Measurements from ENCODE around the gene ANXA11.
"Not testable (repeated sequence)": the region's sequence is repeated elsewhere in the genome, so short reads cannot be mapped to it uniquely, and the experiment has no call there.

The ANXA11 gene

DNA sequence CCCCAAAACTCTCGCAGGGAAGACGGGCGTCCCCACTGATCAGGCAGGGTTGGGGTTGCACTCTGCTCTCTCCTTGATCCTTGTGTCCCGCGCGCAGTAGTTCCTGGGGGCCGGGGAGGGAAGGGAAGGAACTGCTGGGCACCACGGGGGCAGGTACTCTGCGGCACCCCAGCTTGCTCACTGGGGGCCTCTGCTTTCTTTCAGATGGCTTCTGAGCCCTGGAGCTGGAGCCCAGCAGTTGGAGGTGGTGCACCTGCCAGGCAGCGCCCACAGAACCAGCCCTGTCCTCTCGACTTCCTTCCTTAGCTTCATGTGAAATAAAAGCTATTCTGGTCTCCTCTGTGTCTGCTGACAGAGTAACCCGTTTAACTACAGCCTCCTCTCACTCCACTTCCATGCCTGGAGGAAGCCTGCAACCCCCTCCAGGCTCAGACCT, 60.6 kb downstream of the ANXA11 start:
- DNase-seq: no peak

DNA sequence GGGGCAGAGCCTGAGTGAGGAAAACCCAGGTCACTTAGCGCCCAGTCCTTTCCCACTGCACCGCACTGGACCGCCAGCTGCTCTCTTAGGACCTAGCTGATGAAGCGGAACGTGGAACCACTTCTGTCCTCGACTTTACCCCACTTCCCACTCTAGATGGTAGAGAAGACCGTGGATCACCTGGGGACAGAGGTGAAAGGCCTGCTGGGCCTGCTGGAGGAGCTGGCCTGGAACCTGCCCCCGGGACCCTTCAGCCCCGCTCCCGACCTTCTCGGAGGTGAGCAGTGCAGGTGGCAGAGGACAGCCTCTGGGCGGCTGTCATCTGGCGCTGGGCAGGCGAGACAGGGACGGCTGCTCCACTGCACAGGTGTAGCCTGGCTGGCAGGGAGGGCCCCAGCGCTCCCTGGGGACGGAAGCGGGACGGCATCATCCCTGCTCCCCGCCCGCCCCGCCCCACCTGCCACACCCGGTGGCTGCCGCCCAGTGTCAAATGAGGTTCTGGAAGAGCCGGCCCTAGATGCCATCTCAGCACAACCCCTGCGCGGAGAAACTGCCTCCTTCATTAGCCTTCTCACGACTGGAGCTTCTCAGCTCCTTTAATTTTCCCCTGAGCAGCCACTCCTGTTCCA, 61.2 kb downstream of the ANXA11 start:
- DNase-seq: no peak

GRCh38 chr10:80141696-80142460, 63.5 kb downstream of the ANXA11 start:
- no peak for DNase-seq

- DNase-seq: no peak
These were observed 65.1 kb downstream of the ANXA11 start for GRCh38 chr10:80140251-80140650.

DNA sequence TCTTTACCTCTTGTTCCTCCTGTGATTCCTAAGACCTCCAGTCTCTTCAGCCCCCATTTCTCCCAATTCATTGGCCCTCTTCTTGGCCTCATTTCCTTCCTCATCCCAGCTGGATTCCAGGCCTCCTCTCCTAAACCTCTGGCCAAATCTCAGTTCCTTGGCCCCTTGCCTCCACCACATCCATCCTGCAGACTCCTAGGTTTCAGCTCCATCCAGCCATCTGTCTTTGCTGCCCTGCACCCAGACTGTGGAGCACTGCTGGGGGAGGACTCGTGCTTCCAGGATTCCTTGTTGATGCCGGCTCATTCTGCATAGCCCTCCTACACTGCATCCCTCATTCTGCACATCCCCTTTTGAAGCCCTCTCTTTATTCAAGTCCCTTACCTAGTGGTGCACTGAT, 66.1 kb downstream of the ANXA11 start:
- no peak for DNase-seq

GRCh38 chr10:80137920-80138319, 67.4 kb downstream of the ANXA11 start:
- DNase-seq: no peak

- no peak for DNase-seq
These were observed 68.1 kb downstream of the ANXA11 start for GRCh38 chr10:80137031-80137862.

GRCh38 chr10:80136134-80136571, 69.2 kb downstream of the ANXA11 start:
- no peak for DNase-seq

GRCh38 chr10:80133687-80134086, 71.7 kb downstream of the ANXA11 start:
- DNase-seq: not testable (repeated sequence)

GRCh38 chr10:80133206-80133605, 72.1 kb downstream of the ANXA11 start:
- DNase-seq: no peak

GRCh38 chr10:80132299-80133139, 72.8 kb downstream of the ANXA11 start, which contains the start of gene PLAC9:
Gene PLAC9, plus strand, starts transcription at chr10:80132730. Its CDS starts 33 bp downstream, at chr10:80132763.
- DNase-seq: no peak

- no peak for DNase-seq
These were observed 73.8 kb downstream of the ANXA11 start for GRCh38 chr10:80131499-80131901.

GRCh38 chr10:80126876-80127275, 78.5 kb downstream of the ANXA11 start:
- no peak for DNase-seq

- no peak for DNase-seq
These were observed 82.6 kb downstream of the ANXA11 start for GRCh38 chr10:80122746-80123145.

DNA sequence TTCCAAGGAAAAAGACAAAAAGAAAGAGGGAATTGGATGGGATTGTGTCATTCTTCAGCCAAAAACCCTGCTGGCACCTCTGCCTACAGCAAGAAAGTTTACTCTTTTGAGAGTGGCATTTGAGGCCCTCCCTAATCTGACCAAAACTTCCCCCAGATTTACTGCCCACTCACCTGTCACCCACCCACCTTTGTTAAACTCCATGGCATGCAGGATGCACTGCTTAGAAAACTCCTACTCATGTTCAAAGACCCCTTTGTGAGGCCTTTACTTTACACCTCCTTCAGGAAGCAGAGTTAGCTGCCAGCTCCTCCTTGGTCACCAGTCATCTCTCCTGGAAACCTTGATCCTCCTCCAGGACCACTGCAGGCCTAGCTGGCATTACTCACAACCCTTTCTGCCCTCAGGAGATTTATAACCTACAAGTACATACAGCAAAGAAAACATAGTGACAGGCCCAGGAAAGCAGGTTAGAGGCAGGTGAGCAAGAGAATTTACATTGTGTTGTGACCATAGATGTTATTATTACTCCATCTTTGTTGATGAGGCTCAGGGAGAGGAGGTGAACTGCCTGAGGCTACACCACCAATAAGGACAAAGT, 83.1 kb downstream of the ANXA11 start:
- no peak for DNase-seq

DNA sequence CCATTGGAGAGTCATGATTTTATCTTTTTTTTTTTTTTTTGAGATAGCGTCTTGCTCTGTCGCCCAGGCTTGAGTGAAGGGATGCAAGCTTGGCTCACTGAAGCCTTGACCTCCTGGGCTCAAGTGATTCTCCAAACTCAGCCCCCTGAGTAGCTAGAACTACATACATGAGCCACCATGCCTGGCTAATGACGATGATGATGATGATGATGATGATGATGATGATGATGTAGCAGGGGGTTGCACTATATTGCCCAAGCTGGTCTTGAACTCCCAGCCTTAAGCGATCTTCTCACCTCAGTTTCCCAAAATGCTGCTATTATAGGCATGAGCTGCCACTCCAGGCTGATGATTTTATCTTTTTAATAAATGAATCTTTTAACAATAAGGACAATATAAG, 86.7 kb downstream of the ANXA11 start:
- no peak for DNase-seq

DNA sequence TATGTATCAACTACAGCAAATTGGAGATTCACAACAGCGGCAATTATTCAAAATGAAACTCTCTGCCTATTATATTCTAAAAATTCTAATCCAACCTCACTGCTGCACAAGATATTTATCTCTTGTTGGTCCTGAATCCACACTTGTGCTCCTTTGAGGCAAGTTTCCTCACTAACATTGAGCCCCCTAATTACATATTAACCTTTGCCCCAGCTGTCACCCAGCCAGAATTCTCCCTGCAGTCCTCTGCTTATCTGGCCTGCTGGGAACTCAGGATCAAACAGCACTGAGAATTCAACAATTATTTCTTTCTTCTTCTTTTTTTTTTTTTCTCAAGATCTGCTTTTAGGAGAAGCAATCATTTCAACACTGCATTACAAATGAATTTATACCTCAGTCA, 94.4 kb downstream of the ANXA11 start:
- DNase-seq: no peak

GRCh38 chr10:80108576-80109239, 96.6 kb downstream of the ANXA11 start:
- no peak for DNase-seq

GRCh38 chr10:80104066-80104926, 101.0 kb downstream of the ANXA11 start:
- DNase-seq: no peak
